ENCODE data around the gene ITPR3.

The ITPR3 gene

DNA sequence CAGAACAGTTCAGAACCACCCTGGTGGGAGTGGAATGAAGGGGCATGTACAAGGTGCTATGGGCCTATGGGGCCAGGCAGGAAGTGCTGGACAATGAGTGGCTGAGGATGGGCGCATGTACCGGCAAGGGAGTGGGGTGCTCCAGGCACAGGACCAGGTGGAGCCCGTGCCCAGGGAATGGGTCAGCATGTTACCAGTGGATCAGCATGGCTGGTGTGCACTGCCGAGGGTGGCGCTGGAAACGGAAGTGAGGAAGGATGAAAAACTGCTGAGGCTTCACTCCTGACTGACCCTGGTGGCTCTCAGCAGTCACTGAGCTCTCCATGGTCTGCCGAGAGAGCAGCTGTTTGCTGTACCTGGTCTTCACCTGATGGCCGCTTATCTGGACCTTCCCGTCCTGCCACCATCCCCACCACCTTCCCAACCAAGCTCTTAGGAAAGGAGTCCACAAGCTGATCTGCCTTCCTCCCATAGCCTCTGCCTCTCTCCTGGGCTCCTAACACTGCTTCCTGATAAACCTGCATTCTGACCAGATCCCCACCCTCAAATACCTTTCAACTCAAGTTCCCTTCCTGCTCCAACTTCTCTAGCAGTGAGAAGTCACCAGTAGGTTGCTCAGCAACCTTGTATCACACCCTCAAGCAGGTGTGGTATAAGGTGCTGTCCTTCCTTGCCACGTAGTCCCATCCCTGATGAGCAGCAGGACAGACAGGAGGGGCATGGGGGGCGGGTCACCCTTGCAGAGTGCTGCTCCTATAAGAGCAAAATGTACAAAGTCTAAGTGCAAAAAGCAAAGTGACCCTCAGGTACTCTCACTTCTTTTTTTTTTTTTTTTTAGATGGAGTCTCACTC, 83.3 kb downstream of the ITPR3 start:
- no peak for DNase-seq

DNA sequence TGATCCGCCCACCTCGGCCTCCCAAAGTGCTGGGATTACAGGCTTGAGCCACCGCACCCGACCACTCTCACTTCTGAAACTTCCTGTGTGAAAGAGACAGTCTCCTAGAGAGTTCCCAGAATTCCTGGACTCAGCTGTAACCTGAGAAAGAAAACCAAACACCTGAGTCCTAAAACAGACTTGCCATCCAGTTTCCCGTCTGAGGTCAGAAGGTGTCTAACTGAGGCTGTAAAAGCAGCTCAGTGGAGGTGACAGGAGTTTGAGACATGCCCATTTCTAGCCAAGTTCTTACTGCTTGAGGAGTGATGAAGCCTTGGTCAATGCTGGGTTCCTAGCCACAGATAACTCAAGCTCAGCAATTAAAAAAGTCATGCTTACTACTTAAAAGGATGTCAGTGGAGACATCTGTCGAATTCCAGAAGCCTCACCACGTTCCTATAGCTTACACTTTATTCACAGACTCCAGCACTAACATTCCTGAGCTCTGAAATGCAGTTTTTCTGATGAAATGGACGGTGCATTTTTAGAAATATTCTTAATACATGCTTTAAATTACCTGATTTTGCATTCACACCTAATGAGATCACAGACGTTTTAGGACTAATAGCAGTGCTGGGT, 84.3 kb downstream of the ITPR3 start:
- no peak for DNase-seq

DNA sequence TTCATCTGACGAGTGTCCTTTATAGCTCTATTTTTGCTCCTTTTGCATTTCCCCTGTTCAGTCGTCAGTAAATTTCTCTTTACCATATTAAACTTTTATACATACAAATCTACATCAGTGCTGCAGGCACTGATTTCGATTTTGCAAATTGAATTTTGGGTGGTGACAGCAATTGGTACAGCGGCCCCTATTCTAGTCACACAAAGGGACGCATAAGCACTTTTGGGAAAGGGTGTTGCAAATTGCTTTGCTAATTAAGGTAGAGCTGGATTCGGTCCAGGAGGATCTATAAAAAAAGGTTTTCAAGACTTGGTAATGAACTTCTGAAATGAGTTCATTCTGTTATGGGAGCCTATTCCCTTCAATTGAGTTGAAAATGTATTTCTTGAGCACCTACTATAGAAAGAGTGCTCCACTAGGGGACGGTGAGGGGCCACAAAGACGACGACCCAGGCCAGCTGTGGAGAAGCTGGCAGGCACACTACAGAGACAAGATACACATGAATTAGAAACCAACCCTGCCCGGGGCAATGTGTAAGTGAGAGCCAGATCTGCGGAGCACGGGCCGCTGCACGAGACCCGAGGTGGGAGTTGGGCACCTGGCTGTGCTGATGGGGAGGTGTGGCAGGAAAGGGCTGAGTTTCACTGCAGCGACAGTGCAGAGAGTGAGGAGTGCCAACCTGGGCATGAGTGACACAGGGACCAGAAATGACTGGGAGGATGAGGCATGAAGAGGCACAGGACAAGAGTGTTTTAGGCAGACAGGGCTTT, 85.0 kb downstream of the ITPR3 start:
- DNase-seq: no peak

DNA sequence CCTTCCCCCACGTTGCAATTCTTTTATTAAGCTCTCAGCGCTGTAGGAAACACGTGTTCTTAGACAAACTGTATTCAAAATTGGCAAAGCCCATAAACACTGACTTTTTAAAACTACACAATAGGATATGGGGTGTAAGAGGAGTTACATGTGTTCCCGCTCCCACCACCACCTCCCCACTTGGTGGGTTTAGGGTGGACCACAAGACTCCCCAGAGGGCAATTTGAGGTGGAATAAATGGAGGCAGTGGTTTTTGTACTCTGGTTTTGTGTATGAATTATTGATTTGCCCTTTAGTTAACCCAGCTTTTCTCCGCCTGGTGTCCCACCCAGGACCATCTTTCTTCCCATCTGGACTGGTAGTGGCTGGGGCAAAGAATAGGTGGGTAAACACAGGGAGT, 86.6 kb downstream of the ITPR3 start:
- DNase-seq: no peak

DNA sequence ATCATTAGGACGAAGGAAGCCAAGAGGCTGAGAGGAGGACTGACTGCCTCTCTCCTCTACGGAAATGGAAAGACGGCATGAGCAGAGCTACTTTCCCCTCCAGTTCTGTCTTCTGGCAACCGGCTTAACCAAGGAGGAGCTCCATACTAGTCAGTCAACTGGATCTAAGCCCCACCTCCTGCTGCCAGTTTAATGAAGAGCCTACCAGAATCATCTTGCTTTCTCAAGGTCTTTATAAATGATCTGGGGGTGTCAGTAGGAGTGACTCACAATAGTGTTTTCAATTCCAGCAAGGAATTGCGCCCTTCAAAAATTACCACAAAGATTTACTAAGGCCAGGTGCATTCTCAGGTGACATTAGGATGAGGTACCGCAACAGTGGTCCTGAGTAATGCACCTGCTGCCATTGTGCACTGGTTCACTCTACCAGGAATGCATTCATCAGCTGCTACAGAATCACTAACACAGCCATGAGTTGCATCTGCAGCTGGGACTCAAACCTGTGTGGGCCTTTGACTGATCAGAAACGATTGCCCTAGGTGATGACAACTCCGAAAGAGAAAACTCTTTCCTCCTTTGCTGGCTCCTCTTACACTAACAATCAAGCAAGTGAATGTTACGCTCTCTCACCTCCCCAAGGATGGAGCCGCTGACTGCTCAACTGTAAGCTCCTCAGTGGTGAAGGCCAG, 87.5 kb downstream of the ITPR3 start:
- no peak for DNase-seq

DNA sequence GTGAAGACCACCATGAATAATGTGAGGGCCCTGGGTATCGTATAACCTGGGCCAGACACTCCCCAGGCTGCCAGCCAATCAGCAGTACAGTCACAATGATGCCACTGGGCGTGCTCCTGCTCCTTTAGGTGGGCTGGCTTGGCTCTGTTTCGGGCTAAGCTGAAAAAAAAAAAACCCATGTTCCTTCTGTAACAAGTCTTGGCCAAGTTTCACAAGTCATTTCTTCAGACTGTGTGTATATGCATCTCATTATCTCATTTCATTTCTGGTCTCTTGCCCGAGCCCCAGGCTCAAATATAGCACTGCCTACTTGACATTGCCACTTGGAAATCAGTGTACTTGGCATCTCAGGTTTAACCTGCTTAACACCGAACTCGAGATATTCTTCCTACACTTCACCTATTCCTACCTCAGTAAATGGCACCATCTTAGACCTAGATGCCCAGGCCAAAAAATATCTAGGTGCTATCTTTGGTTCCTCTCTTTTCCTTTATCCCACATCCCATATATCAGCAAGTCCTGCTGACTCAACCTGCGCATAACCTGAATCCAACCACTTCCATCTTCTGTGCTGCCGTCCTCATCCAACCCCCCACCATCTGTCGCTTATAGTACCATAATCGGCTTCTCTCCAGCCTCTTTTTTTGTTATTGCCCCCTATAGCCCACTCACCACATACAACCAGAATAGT, 88.6 kb downstream of the ITPR3 start:
- DNase-seq: no peak

DNA sequence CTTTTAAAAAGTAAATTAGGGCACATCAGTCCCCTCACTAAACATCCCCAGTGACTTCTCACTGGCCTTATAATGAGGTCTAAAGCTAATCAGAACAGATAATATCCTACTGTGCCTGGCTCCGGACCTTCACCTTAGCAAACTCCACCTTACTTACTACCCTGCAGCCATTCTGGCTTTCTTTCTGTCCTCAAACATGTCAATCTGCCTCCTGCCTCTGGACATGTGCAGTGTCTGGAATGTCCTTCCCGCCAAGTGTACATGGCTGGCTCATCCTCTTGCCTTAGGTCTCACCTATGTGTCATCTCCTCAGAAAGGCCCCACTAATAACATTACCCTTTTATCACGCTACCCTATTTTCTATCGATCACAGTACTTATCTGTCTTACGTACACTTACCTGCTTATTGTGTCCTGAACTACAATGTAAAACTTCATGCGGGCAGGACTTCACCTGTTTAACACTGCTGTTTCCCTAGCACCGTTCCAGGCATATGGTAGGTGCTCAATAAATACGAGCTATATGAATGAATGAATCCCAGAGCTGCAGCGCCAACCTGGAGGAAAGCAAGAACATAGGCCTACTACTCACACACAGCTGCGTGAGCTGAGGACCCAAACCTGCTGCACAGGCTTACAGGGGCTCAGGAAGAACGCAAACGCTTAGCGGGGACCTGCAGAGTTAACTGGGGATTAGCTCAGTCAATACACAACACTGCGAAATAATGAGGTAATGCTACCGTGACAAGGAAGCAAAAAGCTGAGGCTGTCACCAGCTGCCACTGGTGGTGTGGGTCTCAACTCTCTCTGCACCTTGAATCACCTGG, 89.4 kb downstream of the ITPR3 start:
- no peak for DNase-seq

DNA sequence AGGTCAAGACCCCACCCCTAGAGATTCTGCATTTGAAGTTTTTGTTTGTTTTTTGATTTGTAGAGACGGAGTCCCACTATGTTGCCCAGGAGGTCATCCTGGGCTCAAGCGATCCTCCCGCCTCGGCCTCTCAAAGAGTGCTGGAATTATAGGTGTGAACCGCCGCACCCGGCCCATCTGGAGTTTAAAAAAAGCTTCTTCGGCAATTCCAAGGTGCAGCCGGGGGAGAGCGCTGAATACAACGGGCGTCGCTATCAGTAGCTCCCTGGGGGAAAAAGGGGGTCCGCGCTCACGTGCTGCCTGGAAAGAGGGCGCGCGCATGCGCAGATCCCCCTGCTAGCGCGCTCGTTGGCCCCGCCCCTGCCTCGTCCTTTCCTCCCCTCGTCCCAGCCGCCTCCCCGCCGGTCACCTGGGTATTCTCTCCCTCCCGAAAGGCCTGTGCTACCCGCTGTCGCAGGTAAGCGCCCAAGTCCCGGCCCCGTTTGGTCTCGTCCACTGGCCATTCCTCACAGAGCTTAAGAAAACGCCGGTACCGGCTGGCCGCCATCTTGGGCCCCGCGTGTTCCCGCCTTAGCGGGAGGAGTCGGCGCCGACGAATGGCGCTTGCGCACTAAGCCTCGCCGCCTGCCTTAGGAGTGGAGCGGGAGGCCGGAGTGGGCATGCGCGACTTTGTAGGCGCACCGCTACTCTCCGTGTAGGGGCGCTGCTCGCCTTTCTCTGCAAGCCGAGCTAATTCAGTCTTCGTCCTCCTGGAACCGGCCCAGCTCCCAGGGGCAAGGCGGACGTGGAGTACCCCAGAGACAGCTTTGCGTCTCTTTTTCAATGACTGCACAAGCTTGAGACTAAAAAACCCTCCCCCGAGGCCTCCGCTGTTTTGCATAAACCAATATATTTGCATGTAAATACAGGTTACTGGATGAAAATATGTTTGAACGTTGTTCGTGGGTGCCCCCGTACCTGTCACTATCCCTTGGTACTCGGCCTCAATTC, 90.3 kb downstream of the ITPR3 start, which contains the start of gene UQCC2:
Gene UQCC2, minus strand, starts transcription at position 561 of the 990 bp plus-strand sequence. Its CDS starts 14 bp downstream, at position 547.
- no peak for DNase-seq

DNA sequence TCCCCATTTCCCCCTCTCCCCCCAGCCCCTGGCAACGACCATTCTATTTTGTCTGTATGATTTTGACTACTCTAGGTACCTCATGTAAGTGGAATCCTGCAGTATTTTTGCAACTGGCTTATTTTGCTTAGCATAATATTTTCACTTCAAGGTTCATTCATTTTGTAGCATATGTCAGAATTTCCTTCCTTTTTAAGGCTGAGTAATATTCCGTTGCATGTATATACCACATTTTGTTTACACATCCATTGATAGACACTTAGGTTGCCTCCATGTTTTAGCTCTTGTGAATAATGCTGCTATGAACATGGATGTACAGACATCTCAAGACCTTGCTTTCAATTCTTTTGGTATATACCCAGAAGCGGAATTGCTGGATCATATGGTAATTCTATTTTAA, 91.8 kb downstream of the ITPR3 start:
- DNase-seq: no peak

DNA sequence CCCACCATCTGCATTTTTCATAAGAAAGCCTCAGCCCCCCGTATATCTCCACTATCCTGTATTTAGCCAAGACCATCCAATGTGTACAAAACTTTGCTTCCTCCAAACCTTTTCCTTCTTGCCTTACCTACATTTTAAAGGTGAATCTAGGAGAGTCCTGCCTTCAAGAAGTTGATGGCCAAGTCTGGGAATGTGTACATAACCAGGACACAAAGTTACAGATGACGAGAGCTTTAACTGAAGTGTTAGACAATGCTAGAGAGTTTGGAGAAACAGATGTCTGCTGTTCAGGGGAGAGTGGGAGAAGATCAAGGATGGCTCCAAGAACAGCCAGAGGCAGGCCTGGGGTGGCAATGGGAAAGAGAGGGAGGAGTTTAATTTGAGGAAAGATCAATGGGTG, 92.7 kb downstream of the ITPR3 start:
- no peak for DNase-seq

DNA sequence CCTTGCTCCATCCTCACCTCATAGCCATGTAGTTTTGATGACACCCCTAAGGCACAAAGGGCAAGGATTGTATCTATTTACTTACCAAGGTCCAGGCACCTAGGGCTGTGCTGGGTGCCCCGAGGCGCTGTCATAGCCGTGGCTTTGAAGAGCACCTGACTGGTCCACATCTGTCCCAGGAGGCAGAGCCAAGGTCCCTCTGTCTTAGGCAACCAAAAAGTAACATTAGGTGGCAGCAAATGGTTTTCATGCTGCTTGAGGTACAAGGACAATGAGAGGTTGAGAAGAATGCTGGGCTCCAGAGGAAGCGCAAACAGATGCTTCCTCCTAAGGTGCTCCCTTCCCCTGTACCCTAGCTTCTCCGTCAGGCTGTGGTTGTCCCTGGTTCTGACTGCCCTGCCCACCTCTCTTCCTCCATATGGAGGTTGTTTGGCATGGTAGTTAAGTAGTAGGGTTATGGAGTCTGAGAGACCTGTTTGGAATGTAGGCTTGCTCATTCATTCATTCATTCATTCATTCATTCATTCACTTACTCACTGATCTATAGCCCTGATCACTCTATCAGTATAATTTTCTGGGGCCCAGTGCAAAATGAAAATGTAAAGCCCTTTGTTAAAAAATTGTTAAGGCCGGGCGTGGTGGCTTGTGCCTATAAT, 93.4 kb downstream of the ITPR3 start:
- DNase-seq: no peak

DNA sequence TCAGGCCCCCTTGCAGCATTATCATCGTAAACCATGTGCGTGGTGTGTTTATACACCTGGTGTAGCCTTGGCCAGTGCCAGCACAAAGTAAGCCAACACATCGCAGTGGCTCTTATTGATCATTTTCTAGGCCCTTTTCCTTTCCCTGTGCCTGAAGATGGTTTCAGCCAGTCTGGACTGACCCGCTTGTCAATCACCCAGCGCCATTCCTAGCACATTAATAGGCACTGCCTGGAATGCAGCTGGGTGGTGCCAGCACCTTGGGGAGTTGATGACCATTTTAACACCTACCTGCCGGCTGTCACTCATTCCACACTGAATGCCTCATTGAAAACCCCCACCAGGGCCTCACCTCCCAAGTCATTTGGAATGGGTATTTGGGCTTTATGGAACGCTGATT, 95.3 kb downstream of the ITPR3 start:
- DNase-seq: no peak

DNA sequence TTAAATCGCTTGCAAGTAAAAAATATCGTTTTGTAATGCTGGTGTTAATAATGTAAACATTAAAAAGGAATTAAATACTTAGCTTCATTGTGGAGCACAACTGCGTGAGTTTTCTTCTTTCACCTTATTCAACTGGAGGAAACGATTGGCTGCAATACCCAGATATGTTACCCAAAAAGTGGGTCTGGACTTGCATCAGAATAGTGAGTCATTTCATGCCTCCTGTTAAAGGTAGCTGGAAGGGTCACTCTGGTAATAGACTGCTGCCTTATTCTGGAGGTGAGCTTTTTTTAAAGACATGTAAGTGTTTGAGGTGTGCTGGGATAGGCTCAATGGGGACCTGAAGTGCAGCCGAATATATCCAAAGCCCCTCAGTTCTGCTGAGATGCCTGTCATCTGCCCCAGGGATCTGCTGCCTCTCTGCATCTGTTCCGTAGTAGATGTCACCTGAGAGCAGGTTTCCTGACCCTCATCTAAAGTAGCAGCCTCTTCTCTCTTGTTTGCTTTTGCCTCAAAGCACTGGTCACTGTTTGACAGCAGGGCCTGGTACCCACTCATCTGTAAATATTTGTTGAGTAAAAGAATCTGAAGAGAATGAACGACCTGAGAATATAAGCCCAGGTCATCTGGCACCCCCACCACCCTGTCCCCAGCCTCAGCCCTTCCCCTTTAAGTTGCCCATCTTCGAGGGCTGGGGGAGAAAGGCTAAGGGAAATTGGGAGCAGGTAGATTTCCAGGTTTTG, 95.9 kb downstream of the ITPR3 start:
- DNase-seq: no peak

DNA sequence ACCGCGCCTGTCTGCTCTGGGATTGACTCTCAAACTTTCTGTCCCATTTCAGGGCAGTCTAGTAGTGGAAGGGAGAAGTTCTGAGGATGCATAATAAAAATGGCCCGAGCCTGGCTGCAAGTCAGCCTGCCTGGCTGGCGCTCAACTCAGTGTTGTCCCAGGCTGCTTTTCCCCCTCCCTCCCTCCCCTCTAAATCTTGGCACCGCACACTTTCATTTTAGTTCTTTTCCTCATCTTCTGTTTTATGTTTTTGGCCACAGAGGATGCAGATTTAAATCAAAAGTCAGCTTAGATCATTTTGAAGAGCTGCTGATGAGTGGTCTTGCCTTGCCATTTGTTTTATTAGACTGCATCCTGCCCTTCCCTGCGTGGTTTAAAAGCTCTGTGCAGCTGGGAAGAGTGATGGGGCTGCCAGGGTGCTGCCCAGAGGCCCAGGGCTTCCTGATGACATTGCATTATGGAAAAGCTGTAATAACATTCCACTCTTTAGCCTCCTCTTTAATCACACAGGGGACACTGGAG, 96.9 kb downstream of the ITPR3 start:
- no peak for DNase-seq

DNA sequence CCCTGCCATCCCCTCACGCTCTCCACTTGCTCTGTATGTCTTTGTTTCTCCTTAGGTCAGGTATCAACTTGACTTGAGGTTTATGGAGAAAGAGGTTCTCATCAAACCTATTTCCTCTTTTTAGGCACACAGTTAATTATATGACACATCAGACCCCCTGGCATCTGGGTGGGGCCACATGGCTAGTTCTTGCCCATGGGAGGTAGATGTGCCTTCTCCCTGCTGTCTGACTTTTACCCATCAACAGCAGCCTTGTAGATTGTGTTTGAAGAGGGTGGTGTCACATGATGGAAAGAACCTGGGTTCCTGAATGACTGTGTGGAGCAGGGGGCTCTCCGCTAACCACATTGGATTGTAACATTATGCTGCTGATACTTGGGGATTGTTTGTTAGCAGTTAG, 97.6 kb downstream of the ITPR3 start:
- DNase-seq: no peak

DNA sequence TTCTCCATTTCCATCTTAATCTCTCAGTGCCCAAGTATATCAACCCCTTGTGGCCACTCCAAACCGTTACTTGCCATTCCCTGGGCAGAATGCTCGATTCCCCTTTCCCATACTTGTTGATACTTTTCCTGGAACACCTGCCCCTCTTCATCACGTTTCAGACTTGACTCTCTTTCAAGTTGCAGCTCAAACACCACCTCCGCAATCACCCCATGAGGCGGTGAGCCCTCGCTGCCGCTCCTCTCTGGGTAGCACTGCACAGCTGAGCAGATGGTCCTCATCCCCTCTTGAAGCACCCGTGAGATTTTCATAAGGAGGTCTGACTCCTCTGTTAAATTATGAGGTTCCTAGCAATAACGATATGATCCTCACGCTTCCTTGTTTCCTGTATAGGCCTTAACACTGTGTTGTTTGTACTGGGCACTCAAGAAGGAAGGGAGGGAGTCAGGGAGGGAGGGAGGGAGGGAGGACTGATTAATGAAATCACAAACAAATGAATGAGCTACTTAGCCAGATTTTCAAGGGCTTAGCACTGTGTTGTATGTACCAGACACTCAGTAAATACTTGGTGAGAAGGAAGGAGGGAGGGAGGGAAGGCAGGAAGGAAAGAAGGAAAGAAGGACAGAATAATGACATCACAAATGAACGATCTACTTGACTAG, 98.3 kb downstream of the ITPR3 start:
- DNase-seq: no peak

DNA sequence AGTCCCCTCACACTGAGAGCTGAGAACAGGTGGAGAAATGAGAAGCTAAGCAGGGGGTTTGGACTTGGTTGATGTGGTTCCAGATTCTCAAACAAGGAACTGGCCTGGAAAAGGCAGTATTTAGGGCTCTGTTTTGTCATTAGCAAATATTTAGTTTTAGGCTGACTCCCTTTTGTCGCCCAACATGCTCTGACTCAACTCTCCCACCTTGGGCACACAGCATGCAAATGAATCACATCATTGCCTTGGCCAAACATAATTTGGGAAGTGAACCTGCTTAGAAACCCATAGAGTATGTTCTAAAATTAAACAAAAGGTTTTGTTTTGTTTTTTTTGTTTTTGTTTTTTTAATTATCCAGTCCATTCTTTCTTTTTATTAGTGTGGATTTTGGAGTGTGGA, 99.9 kb downstream of the ITPR3 start:
- no peak for DNase-seq

DNA sequence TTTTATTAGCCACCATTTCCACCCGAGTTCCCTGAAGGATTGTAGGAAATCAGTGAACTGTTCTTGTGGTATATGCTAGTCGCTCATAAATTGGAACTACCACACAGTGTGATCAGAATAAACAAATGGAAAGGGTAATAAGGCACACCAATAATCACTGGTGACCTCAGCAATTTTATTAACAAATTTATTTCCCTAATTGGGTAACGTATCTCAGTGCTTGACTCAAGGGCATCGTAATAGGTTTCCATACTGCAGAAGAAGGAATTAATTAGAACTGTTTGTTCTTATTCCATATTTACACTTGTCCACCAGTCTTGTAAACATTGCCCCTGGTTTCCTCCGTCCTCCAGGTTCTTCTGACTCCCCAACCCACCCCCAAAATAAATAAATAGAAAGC, 100.4 kb downstream of the ITPR3 start:
- DNase-seq: no peak
